Esophagus (tissue), 2 donors: ENCODE results near the gene ULK4. TPM values are rescaled to one million over a fixed set of nuclear protein-coding genes. Genes with fewer than 3 reads are reported as not detected.

Source experiments
- H3K27ac ChIP-seq, 2 donors: one replicate each; pipeline ENCODE4 v1.5.1; 2013; ENCODE audit warnings: low read depth in 2 of 2, mild to moderate bottlenecking in 2 of 2, inconsistent platforms in 1 of 2, low read length in 1 of 2, moderate library complexity in 1 of 2
- H3K27me3 ChIP-seq, 2 donors: one replicate each; pipeline ENCODE4 v1.6.1; 2013; ENCODE audit warnings: low read length in 2 of 2, control low read depth in 1 of 2, mild to moderate bottlenecking in 1 of 2; ENCODE audit not compliant: insufficient read depth in 2 of 2, control insufficient read depth in 1 of 2
- H3K36me3 ChIP-seq, 2 donors: one replicate each; pipeline ENCODE4 v1.6.1; 2013; ENCODE audit warnings: low read length in 1 of 2; ENCODE audit not compliant: control insufficient read depth in 2 of 2, insufficient read depth in 2 of 2
- H3K4me1 ChIP-seq, 2 donors: one replicate each; pipeline ENCODE4 v1.6.1; 2013; ENCODE audit warnings: low read length in 1 of 2; ENCODE audit not compliant: control insufficient read depth in 2 of 2, insufficient read depth in 2 of 2
- H3K4me3 ChIP-seq, 2 donors: one replicate each; pipeline ENCODE4 v1.5.1; 2013; ENCODE audit warnings: low read length in 2 of 2, mild to moderate bottlenecking in 2 of 2, low read depth in 1 of 2, moderate library complexity in 1 of 2
- H3K9me3 ChIP-seq, 2 donors: one replicate each; pipeline ENCODE4 v1.6.1; 2013; ENCODE audit warnings: mild to moderate bottlenecking in 2 of 2, low read depth in 1 of 2, low read length in 1 of 2, moderate library complexity in 1 of 2; ENCODE audit not compliant: control insufficient read depth in 2 of 2, insufficient read depth in 1 of 2
- WGBS, 2 donors: extraction: QIAGEN DNeasy Blood & Tissue Kit; methylation state at CpG; one replicate each; pipeline ENCODE4 v1.1.7; 2013; 5-methylcytosine and 5-hydroxymethylcytosine counted together
- polyA plus RNA-seq, 2 donors: library from polyadenylated mRNA; stranded (reverse); fragments of 200-250 nt; gene quantifications; one replicate each; pipeline ENCODE4 v1.2.3, GENCODE V29; 2013
- donor health status: healthy with polysubstance abuse.
- donor health status: Bipolar disorder and iron deficiency.

ULK4 gene
- polyA plus RNA-seq, 2 donors: 1.1 to 1.3 TPM

GRCh38 chr3:41209646-41210045 is 752.3 kb downstream of the ULK4 start:
- Histone ChIP-seq H3K36me3 (no peaks in the 10 kb centered on the region), H3K4me3 (no peak overlapping the region), H3K27ac (no peak overlapping the region), H3K9me3 (no peaks in the 10 kb centered on the region), H3K4me1 (no peaks in the 10 kb centered on the region), H3K27me3 (no peaks in the 10 kb centered on the region)
- WGBS, 2 donors: 86 to 88% methylated on average over 5 of the region's 5 CpGs

- Histone ChIP-seq H3K4me3 (no peak overlapping the region), H3K4me1 (no peaks in the 10 kb centered on the region), H3K9me3 (no peaks in the 10 kb centered on the region), H3K27ac (no peak overlapping the region), H3K27me3 (no peaks in the 10 kb centered on the region), H3K36me3 (no peaks in the 10 kb centered on the region)
- WGBS, 2 donors: 49 to 62% methylated on average over 7 of the region's 7 CpGs
Observed at GRCh38 chr3:41208507-41209220, 753.2 kb downstream of the ULK4 start.

- 21% methylated on average over 1 of the region's 1 CpG for WGBS, 2 donors
- Histone ChIP-seq H3K4me1 (no peaks in the 10 kb centered on the region), H3K27me3 (no peaks in the 10 kb centered on the region), H3K4me3 (no peak overlapping the region), H3K27ac (no peak overlapping the region), H3K36me3 (no peaks in the 10 kb centered on the region), H3K9me3 (no peaks in the 10 kb centered on the region)
Observed at GRCh38 chr3:41207355-41207754, 754.5 kb downstream of the ULK4 start.

GRCh38 chr3:41205591-41205990 is 756.3 kb downstream of the ULK4 start:
- H3K36me3 ChIP-seq: no peaks in the 10 kb centered on the region
- no peaks in the 10 kb centered on the region for H3K9me3 ChIP-seq
- H3K27ac ChIP-seq: no peak overlapping the region
- H3K27me3 ChIP-seq: no peaks in the 10 kb centered on the region
- WGBS, 2 donors: 67 to 77% methylated on average over 9 of the region's 9 CpGs
- no peaks in the 10 kb centered on the region for H3K4me1 ChIP-seq
- H3K4me3 ChIP-seq: no peak overlapping the region

- Histone ChIP-seq H3K9me3 (no peaks in the 10 kb centered on the region), H3K36me3 (no peaks in the 10 kb centered on the region), H3K4me1 (no peaks in the 10 kb centered on the region), H3K27ac (no peak overlapping the region), H3K27me3 (no peaks in the 10 kb centered on the region), H3K4me3 (no peak overlapping the region)
- WGBS, 2 donors: 65 to 78% methylated on average over 1 of the region's 1 CpG
Observed at GRCh38 chr3:41204369-41204768, 757.5 kb downstream of the ULK4 start.

GRCh38 chr3:41202834-41203345 is 759.0 kb downstream of the ULK4 start:
- H3K27ac ChIP-seq: no peak overlapping the region
- H3K36me3 ChIP-seq: no peaks in the 10 kb centered on the region
- H3K9me3 ChIP-seq: no peaks in the 10 kb centered on the region
- no peak overlapping the region for H3K4me3 ChIP-seq
- no peaks in the 10 kb centered on the region for H3K27me3 ChIP-seq
- H3K4me1 ChIP-seq: no peaks in the 10 kb centered on the region

- Histone ChIP-seq H3K9me3 (no peaks in the 10 kb centered on the region), H3K4me3 (peak overlapping the region in 1 of 2 donors; percentile 90), H3K27ac (no peak overlapping the region), H3K36me3 (no peaks in the 10 kb centered on the region), H3K4me1 (no peaks in the 10 kb centered on the region), H3K27me3 (no peaks in the 10 kb centered on the region)
- WGBS, 2 donors: 19 to 27% methylated on average over 5 of the region's 5 CpGs
Observed at GRCh38 chr3:41202075-41202833, 759.6 kb downstream of the ULK4 start.

GRCh38 chr3:41200669-41201021 is 761.3 kb downstream of the ULK4 start:
- peak overlapping the region; percentile 98 to 100 for H3K27ac ChIP-seq
- H3K4me1 ChIP-seq: no peaks in the 10 kb centered on the region
- peak overlapping the region; percentile 90 to 100 for H3K4me3 ChIP-seq
- no peaks in the 10 kb centered on the region for H3K27me3 ChIP-seq
- no peaks in the 10 kb centered on the region for H3K9me3 ChIP-seq
- no peaks in the 10 kb centered on the region for H3K36me3 ChIP-seq
- WGBS, 2 donors: 0 to 1% methylated on average over 7 of the region's 7 CpGs

GRCh38 chr3:41199866-41200668 is 761.8 kb downstream of the ULK4 start:
- Histone ChIP-seq H3K4me1 (no peaks in the 10 kb centered on the region), H3K36me3 (no peaks in the 10 kb centered on the region), H3K4me3 (peak overlapping the region; percentile 90 to 100), H3K27me3 (no peaks in the 10 kb centered on the region), H3K27ac (peak overlapping the region; percentile 98 to 100), H3K9me3 (no peaks in the 10 kb centered on the region)
- WGBS, 2 donors: 0 to 1% methylated on average over 36 to 40 of the region's 40 CpGs
